SH-SY5Y (cell line): ENCODE measurements around the gene SEPHS2.

Experiments
- GATA2 ChIP-seq: IDR thresholded peaks from 2 replicates; pipeline ENCODE4 v1.6.1; 2011; ENCODE audit warnings: mild to moderate bottlenecking, low read depth, low read length
- GATA3 ChIP-seq: IDR thresholded peaks from 2 replicates; pipeline ENCODE4 v1.6.1; 2011; ENCODE audit warnings: low read depth, mild to moderate bottlenecking, low read length, moderate library complexity

GRCh38 chr16:30473231-30474073 is 27.8 kb upstream of the SEPHS2 start:
- TF ChIP-seq GATA3 (no peak), GATA2 (no peak)
